Stomach (tissue), 4 donors: Measurements from ENCODE around the gene GBX1.

Experiments
- POLR2AphosphoS5 ChIP-seq, 3 donors: sonication (generic); formaldehyde crosslinking; IDR thresholded peaks; one replicate each; pipeline ENCODE4 v1.6.1; 2016; ENCODE audit warnings: antibody characterized with exemption in 3 of 3
- TF ChIP-seq, protein P1 (sequence below), 7 experiments: fragments of 450-650 bp in 4 of 7; fragments of 200-600 bp in 3 of 7; sonication (generic) in 3 of 7; IDR thresholded peaks; one replicate each; pipeline ENCODE4 v1.5.1; 2016 to 2019; ENCODE audit warnings: antibody characterized with exemption in 7 of 7, control low read depth in 2 of 7, mild to moderate bottlenecking in 1 of 7

DNA sequence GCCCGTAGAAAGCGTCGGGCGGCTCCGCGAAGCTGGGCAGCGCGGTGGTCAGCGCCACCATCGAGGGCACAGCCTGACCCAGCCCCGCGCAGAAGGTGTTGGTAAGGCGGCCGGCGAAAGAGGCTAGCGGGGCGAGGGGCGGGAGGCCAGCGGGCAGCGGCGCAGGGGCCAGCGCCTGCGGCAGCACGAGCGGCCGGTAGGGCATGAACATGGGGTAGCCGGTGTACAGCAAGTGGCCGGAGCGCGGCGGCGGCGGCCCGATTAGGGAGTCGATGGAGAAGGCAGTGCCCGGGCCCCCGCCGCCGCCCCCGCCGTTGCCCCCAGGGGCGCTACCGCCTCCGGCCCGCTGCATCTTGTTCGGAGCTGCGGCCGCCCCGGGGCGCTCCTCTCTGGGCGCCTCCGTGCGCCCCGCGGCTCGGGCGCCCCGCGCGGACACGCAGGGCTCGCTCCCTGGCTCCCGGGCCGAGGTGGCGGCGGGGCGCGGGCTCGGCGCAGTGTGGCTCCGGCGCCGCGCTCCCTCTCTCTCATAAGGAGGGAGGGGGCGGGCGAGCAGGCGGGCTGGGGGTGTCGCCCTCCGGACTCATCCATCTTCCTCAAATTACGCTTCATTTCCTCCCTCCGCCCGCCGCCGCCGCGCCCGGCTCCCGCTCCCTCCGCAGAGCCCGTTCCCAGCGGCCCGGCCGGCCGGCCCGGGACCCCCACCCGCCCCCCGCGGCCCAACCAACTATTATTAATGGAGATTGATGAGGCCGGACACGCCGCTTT, at the start of gene GBX1:
- TF ChIP-seq, protein P1, sequence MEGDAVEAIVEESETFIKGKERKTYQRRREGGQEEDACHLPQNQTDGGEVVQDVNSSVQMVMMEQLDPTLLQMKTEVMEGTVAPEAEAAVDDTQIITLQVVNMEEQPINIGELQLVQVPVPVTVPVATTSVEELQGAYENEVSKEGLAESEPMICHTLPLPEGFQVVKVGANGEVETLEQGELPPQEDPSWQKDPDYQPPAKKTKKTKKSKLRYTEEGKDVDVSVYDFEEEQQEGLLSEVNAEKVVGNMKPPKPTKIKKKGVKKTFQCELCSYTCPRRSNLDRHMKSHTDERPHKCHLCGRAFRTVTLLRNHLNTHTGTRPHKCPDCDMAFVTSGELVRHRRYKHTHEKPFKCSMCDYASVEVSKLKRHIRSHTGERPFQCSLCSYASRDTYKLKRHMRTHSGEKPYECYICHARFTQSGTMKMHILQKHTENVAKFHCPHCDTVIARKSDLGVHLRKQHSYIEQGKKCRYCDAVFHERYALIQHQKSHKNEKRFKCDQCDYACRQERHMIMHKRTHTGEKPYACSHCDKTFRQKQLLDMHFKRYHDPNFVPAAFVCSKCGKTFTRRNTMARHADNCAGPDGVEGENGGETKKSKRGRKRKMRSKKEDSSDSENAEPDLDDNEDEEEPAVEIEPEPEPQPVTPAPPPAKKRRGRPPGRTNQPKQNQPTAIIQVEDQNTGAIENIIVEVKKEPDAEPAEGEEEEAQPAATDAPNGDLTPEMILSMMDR (IDR thresholded peaks at IDR 0.05): no peak
- TF ChIP-seq POLR2AphosphoS5 (IDR thresholded peaks at IDR 0.05): no peak
